ENCODE results near the gene CFAP20DC.

The CFAP20DC gene

GRCh38 chr3:59082106-59082505 is 32.3 kb upstream of the CFAP20DC start:
- H3K4me3 ChIP-seq (replicated peaks; ENCODE audit: low read depth, low read length): no peak overlapping the region
- DNase-seq (ENCODE audit: low read depth): no peak
- TF ChIP-seq CTCF (IDR thresholded peaks at IDR 0.05; ENCODE audit: low read length, missing control alignments): no peak

- no peak for DNase-seq (ENCODE audit: low read depth)
- TF ChIP-seq CTCF (IDR thresholded peaks at IDR 0.05; ENCODE audit: low read length, missing control alignments): no peak
- H3K4me3 ChIP-seq (replicated peaks; ENCODE audit: low read depth, low read length): no peak overlapping the region
Observed at GRCh38 chr3:59081071-59081470, 31.2 kb upstream of the CFAP20DC start.

GRCh38 chr3:59079962-59080361 is 30.1 kb upstream of the CFAP20DC start:
- TF ChIP-seq CTCF (IDR thresholded peaks at IDR 0.05; ENCODE audit: low read length, missing control alignments): no peak
- no peak for DNase-seq (ENCODE audit: low read depth)
- no peak overlapping the region for H3K4me3 ChIP-seq (replicated peaks; ENCODE audit: low read depth, low read length)

GRCh38 chr3:59074764-59075163 is 24.9 kb upstream of the CFAP20DC start:
- no peak overlapping the region for H3K4me3 ChIP-seq (replicated peaks; ENCODE audit: low read depth, low read length)
- TF ChIP-seq CTCF (IDR thresholded peaks at IDR 0.05; ENCODE audit: low read length, missing control alignments): no peak
- DNase-seq (ENCODE audit: low read depth): no peak

GRCh38 chr3:59072681-59073080 is 22.9 kb upstream of the CFAP20DC start:
- no peak overlapping the region for H3K4me3 ChIP-seq (replicated peaks; ENCODE audit: low read depth, low read length)
- no peak for DNase-seq (ENCODE audit: low read depth)
- no peak for TF ChIP-seq CTCF (IDR thresholded peaks at IDR 0.05; ENCODE audit: low read length, missing control alignments)

GRCh38 chr3:59069838-59070237 is 20.0 kb upstream of the CFAP20DC start:
- no peak for TF ChIP-seq CTCF (IDR thresholded peaks at IDR 0.05; ENCODE audit: low read length, missing control alignments)
- no peak overlapping the region for H3K4me3 ChIP-seq (replicated peaks; ENCODE audit: low read depth, low read length)
- DNase-seq (ENCODE audit: low read depth): no peak

- TF ChIP-seq CTCF (IDR thresholded peaks at IDR 0.05; ENCODE audit: low read length, missing control alignments): no peak
- DNase-seq (ENCODE audit: low read depth): no peak
- H3K4me3 ChIP-seq (replicated peaks; ENCODE audit: low read depth, low read length): no peak overlapping the region
Observed at GRCh38 chr3:59065240-59065639, 15.4 kb upstream of the CFAP20DC start.

Measured in fibroblast of pulmonary artery (primary cell).